HG03064 (cell line): ENCODE results near the gene SBNO1.
"Not testable (repeated sequence)": the region's sequence is repeated elsewhere in the genome, so short reads cannot be mapped to it uniquely, and the experiment has no call there.

Source experiments
- ATAC-seq: cut with Tn5 transposase; IDR thresholded peaks from one replicate; pipeline ENCODE4 v1.9.1; 2021; ENCODE audit warnings: low read depth; ENCODE audit not compliant: unreplicated experiment

The SBNO1 gene

DNA sequence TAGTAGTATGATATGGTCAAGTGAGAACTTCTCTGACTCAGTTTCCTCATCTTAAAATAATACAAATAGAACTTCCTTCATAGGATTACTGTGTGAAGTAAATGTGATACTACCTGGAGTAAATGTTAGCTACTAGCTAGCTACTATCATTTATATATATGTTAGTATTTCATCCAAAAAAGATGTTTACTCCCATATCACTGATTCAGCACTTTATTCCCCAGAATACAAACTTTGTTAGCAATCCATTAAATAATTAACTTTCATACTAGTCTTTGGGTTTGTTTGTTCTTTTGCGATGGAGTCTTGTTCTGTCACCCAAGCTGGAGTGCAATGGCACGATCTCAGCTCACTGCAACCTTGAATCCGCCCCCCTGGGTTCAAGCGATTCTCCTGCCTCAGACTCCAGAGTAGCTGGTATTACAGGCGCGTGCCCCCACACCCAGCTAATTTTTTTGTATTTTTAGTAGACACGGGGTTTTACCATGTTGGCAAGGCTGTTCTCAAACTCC lies 8.4 kb downstream of the SBNO1 start:
- no peak for ATAC-seq

DNA sequence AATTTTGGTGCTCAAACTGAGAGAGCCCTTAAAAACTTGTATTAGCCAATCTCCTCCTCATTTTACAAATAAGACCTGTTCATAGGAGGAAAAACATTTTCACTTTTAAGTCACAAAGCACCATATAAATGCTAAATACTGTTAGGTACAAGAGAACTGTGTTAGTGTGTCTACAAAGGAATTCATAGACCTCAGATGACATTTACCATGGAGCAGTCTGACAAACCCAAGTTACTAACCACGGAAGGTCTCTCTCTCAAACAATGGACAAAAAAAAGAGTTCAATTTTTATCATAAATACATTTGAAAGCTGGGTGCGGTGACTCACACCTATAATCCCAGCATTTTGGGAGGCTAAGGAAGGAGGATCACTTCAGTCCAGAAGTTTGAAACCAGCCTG lies 10.0 kb downstream of the SBNO1 start:
- no peak for ATAC-seq

- no peak for ATAC-seq
These were observed 13.3 kb downstream of the SBNO1 start for GRCh38 chr12:123351349-123351748.

DNA sequence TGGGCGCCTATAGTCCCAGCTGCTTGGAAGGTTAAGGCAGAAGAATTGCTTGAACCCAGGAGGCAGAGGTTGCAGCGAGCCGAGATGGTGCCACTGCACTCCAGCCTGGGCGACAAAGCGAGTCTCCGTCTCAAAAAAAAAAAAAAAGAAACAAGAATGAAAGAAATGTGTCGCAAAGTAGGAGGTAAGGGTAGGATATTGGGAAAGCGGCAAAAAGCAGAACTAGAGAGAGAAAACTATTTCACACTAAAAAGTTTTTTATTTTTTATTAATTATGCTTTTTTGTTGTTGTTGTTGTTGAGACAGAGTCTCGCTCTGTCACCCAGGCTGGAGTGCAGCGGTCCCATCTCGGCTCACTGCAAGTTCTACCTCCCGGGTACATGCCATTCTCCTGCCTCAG lies 17.7 kb downstream of the SBNO1 start:
- ATAC-seq = no peak

- ATAC-seq = no peak
These were observed 20.6 kb downstream of the SBNO1 start for GRCh38 chr12:123344086-123344485.

DNA sequence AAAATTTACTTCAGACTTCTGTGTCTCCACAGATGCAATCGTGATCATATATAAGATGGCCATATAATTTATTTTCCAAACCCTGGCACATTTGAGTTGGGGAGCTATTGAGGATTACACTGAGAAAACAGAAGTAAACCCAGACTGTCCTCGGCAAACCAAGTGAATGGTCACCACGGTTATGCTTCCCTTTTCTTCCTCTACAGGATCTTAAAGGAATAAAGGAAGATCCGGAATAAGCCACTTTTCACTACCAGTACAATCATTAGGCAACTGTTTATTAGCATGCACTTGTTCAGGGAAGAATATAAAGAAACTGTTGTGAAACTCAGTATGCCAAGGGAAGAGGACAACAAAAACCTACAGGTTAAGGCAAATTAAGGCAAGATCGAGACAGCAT lies 27.6 kb downstream of the SBNO1 start:
- no peak for ATAC-seq

DNA sequence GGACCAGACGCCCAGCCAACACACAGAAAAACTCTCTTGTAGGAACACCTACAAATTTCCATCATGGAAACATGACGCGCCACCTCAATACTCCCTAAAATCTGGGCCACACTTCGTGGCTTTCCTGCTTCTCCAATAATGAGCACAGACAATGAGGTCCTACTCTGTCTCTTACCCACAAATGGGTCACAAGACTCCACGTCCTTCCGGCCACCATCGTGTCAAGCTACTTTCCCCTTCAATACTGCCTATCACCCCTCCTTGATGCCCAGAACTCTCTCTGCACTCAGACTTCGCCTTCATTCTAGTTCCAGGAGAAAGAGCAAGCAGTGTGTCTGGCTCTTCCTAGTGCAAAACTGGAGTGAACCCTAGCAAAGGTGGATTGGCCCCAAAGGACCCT lies 28.1 kb downstream of the SBNO1 start:
- ATAC-seq = no peak

DNA sequence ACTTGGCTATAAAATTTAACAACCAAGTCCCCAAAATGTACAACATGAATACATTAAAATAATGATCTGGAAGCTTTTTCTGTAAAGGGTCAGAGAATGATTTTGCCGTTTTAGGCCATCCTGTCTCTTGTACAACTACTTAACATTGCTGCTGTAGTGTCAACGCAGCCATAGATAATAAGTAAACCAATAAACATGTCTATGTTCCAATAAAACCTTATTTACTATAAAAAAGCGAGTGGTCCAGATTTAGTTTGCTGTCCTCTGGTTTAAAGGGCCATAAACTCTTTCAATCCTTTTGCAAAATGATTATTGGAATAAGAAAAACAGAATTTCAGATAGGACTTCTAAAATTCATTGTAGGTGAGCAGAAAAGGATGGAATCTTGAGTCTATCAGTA lies 29.2 kb downstream of the SBNO1 start:
- no peak for ATAC-seq

DNA sequence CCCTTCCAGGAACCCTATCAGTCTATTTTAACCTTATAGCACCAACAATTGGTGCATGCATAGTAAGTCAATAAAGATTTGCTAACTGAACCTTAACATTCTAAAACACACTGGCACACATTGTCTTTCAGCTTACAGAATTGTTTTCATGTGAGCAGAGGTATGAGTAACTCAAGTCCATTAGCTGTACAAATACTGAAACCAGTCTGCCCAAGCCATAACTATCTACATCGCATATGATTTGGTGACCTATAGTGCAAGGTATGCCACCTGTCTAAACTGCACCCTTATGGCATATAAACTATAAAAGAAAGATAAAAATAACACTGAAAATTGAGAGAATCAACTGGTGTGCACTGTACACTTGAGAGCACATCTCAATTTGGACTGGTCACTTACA lies 34.8 kb downstream of the SBNO1 start:
- ATAC-seq = no peak

DNA sequence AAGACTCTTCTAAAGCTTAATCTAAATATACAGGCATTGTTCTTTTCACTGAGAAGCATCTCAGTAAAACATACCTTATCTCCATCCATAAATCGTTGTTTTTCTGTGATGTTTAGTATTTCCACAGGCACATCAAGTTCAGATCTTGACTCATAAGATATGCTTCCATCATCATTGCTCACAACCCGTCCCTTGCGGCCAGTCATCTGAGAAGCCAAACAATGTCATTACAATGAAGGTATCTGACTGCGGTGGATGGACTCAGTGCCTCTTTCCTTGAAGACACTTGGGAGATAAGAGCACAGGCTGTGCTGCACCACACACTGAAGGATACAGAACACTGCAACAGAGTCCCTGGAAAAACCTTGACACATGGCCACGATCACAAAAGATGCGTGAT lies 44.8 kb downstream of the SBNO1 start:
- no peak for ATAC-seq

- no peak for ATAC-seq
These were observed 45.4 kb downstream of the SBNO1 start for GRCh38 chr12:123319273-123319672.

DNA sequence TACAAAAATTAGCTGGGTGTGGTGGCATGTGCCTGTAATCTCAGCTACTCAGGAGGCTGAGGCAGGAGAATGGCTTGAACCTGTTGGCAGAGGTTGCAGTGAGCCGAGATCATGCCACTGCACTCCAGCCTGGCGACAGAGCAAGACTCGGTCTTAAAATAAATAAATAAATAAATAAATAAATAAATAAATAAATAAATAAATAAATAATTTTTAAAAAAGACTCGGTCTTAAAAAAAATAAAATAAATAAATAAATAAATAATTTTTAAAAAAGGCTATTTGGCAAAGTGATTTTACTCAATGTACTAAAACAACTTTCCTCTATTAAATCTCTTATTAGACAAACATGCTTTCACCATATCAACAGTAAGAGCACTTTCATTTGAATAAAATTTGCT lies 51.6 kb downstream of the SBNO1 start:
- ATAC-seq = not testable (repeated sequence)

DNA sequence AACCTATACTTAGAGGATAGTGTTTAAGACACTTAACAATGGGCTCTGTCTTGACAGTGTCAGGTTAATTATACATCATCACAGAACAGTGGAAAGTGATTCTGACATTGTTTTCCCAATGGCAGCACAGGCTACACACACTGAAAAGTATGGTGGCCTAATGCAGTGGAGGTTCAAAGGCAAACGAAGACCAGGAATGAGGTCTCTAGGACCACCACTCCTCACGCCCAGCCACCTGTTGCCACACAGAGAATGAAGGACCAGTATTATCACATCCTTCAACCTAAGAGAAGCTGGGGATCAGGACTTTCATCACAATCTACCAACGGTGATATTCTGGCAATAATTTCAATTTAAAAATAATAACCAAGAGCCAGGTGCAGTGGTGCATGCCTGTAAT lies 58.4 kb downstream of the SBNO1 start:
- no peak for ATAC-seq

DNA sequence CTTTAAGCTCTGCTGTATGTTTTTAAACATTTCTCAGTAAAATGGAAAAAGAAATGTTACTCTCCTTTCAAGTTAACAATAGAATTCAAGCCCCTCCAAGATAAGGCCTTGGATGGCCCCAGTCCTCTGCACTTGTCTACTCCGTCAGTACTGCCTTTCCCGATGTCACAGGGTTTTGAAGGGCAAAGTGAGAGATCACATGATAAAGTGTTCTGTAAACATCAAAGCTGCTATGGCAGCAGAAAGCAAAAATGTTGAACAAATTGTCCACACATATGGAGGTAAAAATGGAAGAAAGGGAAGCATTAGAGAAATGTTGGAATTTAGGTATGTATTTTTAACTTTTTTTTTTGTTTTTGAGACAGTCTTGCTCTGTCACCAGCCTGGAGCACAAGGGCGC lies 59.5 kb downstream of the SBNO1 start:
- no peak for ATAC-seq

- no peak for ATAC-seq
These were observed 71.4 kb downstream of the SBNO1 start for GRCh38 chr12:123293178-123293760.

GRCh38 chr12:123289911-123290310 lies 74.7 kb downstream of the SBNO1 start:
- no peak for ATAC-seq

- no peak for ATAC-seq
These were observed 75.8 kb downstream of the SBNO1 start for GRCh38 chr12:123288751-123289346.

DNA sequence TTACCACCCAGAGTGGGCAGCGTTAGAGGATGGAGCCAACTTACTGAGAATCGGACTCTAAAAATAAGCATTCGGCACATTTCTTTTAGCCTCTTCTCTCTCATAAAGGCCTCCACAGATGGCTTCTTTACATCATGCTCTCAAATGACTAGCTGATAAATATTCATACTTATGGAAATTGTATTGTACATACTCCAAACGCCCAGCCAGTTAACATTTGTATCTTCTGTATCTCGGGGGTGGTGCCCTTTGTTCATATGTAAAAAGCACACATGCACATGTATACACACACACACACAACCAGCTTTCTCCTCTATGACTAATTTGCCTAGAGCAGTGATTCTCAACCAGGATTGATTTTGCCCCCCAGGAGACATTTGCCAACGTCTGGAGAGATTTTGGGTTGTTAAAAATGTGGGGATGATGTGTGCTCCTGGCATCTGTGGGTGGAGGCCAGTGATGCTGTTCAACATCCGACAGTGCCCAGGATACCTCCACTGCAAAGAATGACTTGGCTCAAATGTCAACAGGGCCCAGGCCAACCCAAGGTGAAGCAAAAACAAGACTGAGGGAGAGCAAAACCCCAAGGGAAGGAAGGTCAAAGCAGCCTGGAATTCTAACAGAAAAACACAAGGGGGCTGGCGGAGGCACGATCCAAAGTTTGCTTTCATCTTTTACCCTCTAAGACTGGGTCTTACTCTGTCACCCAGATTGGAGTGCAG lies 77.8 kb downstream of the SBNO1 start:
- ATAC-seq = no peak

DNA sequence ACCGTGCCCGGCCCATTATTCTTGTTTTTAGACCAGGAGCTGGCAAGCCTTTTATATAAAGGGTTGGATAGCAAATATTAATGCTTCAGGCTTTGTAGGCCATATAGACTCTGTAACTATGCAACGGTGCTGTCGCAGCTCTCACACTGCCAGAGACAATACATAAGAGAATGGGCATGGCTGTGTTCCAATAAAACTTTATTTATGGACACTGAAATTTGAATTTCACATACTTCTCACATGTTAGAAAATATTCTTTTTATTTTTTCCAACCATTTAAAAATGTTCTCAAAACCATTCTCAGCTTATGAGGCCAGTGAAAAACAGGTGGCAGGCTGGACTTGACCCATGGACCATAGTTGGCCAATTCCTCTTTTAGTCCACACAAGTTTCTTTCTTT lies 80.0 kb downstream of the SBNO1 start:
- ATAC-seq = no peak

DNA sequence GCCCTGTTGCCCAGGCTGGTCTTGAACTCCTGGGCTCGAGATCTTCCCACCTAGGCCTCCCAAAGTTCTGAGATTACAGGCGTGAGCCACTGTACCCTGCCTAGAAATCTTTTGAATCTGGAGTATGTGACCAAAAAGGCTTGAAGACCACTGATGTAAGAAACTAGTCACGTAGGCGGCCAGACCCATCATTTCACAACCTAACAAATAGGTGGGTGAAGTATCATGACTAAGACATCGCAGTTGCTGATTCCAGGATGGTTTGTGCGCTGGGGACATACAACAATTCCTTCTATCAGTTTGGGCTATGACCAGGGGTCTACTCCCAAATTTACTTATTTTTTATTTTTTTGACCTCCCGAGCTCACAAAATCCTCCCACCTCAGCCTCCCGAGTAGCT lies 81.2 kb downstream of the SBNO1 start:
- no peak for ATAC-seq

DNA sequence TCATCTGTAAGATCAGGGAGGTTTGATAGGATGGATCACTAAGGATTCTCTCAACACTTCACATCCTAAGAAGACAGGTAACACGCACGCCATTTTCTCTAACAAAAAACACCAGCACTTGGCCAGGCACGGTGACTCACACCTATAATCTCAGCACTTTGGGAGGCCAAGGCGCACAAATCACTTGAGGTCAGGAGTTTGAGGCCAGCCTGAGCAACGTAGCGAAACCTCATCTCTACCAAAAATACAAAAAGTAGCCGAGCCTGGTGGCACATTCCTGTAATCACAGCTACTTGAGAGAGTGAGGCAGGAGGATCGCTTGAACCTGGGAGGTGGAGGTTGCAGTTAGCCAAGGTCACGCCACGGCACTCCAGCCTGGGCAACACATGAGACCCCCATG lies 82.5 kb downstream of the SBNO1 start:
- ATAC-seq = no peak

- no peak for ATAC-seq
These were observed 83.7 kb downstream of the SBNO1 start for GRCh38 chr12:123280971-123281370.
